Embryonic facial prominence (tissue), 1 donor: ENCODE results near the gene DLL4.
A peak's percentile ranks its signal among the peaks of the same experiment; 100 is the strongest.

ENCODE experiments used
- DNase-seq: peaks from one replicate; pipeline ENCODE4 v3.0.0-alpha.2; 2016; ENCODE audit errors: extremely low spot score

DLL4 gene

DNA sequence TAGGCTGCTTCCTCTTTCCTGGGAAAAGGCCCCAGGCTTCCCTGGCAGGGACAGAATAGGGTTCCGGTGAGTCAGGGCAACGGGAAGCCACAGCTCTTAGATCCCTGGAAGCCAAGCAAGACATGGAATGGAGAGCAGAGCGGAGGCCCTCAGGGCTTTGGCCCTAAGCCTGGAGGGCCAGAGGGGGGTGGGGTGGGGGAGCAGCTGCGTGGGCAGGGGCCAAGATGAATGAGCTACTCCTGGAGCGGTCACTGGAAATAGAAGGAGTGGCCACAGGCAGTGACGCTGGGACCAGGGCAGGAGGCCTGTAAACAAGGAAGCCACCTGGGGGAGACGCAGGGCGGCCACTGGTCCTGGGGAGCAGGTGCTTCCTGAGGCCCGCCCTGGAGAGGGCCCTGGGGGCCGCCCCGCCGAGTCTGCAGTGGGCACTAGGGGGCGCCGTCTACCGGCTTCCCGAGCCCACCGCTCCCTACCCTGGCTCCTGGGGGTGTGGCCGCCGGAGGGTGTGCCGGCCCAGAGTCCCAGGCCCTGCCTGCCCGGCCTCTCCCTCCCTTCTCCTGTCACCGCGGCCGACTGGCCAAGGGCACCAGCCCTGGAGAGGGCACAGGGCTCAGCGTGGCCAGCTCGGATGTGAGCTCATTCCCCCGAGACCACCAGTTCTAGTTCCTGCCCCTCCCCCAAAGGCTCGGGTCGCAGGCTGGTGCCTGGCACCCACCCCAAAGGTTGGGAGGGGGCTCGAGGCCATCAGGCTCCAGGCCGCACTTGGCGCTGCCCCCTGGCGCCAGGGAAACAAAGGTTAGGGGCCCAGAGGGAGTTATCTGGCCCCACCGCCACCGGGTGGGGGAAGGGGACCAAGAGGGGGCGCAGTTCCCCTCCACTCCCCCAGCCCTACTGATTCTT is 22.8 kb upstream of the DLL4 start:
- peak; percentile 60 for DNase-seq

DNA sequence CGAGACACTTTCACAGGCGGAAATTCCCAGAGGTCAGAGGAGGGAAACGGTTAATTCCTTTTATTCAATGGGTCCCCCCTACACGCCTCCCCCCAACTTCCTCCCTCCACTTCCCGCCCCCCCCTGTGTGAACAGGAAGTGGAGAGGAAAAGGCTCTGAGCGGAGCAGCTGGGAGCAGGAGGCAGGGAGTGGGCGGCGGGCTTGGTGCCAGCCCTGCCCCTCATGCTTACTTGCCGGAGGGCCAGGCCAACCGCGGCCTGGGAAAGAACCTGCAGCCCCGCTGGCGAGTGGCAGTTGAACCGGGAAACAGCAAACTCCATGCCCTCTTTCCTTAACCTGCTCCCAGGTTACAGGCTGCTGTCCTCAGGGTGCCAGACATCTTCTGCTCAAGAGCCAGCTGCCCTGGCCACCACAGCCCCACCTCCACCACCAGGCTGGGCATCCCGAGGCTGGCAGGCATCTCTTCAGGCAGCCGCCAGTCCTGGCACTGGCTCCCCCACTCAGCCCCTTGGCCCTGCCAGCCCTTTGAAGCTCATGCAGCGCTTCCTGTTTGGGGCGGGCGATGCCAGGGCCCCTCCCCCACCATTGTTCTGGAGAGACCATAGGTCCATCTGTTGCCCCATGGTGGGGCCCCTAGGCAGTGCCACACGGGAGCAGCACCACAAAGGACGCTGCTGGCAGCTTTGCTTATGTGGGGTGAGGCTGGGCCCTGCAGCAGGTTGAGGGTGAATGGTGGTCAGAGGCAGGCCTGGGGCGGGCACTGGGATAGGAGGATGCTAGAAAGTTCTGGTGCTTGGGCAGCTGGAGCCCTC is 21.9 kb upstream of the DLL4 start:
- no peak for DNase-seq

DNA sequence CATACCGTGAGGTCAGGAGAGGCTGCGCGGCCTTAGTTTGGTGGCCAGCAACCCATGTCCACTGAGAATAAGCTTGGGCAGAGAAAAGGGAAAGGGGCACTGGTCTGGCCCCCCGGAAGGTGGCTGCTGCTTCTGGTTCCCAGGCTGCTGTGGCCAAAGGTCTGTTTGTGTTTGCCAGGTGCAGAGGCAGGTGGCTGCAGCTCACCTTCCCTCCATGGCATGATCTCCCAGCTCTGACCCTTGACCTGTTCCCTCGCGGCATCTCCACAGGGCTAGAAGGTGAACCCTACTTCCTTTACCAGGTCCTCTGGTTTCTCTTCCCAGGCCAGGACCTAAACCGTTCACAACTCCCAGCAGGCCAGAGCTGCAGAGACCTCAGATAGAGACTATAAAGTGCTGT is 21.0 kb upstream of the DLL4 start:
- no peak for DNase-seq

DNA sequence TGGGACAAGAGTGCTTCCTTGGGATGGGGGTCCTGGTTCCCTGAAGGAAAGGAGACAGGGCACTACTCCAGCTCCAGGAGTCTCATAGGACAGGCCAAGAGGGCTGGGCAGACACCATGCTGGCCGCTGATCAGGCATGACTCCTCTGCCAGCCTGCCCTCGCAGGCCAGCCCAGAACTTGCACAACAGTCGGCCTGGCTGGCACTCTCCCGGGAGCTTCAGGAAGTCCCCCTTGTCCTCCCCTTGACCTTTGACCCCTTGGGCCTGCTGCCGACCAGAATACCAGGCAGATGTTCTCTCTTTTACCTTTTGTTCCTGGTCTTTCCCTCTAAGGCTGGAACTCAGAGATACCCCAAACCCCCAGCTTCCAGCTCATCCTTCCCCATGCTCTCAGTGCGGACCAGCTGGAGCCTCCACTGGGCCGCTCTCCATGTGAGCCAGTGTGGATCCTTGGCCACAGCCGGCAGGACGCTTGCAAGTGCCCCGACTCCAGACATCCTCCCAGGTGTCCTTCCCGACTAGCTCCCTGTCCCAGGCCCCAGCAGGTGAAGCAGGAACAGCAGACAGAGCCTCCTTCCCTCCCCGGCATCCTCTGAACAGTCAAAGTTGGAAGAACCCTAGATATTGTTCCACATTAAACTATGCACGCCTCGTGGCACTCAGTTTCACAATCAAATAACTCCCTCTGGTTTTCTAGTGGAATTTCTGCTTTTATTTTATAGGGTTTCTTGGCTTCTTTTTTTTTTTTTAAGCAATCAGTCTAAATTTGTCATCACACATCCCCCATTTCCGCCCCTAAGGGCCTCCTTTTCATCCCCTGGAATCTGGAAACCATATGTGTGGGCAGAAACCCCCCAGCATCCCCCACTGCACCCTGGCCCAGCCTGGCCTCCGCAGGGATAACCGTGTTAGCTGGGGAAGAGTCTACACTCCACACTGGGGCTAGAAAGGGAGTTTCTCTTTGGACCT is 19.2 kb upstream of the DLL4 start:
- DNase-seq = no peak

DNA sequence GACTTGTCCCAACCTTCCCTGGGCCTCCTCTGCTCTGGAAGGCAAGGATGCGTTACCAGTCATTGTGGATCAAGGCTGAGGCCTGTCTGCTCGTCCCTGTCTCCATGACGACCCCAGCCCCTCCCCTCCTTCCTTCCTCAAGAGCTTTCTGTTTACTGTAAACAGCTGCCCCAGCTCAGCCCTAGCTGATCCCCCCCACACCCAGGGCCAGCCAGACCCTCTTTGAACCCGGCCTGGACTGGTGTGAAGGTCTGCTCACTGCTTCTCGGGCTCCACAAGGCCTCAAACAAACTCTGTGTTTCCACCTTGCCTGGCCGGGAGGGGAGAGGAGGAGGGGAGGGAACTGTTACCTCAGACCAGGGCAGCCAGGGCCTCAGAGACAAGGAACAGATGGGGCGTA is 18.0 kb upstream of the DLL4 start:
- DNase-seq = no peak

DNA sequence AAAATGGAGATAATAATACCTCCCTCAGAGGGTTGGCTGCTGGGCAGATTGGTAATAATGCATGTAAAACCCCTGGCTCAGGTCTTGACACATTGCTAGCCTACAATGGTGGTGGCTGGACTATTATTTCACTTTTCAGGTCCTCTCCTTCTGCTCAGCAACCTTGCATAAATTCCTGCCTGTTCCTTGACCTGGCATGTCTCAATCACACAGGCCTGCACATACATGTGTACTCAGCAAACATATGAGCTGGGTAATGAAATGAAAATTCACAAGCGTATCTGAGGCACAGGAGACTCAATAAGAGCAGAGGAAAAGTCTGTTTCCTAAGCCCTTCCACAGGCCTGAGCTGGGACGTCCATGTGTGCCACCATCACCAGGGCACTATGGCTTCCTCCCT is 17.4 kb upstream of the DLL4 start:
- DNase-seq = no peak

DNA sequence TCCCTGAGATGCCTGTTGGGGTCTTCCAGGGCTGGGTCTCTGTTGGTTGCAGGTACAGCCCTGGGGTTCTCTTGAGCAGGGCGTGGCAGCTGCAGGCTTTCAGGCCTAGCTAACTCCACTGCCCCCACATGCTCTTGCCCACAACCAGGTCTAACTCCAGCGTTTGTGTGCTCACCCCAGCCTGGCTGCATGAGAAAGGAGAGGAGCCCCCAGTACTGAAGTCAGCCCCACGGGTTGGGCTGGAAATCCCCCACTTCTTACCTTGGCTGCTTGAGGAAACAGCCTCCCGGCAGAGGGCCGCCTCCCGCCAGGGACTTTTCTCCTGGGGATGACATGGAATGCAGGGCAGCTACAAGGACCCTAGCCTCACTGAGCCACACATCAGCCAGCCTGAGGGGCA is 16.7 kb upstream of the DLL4 start:
- DNase-seq = no peak

DNA sequence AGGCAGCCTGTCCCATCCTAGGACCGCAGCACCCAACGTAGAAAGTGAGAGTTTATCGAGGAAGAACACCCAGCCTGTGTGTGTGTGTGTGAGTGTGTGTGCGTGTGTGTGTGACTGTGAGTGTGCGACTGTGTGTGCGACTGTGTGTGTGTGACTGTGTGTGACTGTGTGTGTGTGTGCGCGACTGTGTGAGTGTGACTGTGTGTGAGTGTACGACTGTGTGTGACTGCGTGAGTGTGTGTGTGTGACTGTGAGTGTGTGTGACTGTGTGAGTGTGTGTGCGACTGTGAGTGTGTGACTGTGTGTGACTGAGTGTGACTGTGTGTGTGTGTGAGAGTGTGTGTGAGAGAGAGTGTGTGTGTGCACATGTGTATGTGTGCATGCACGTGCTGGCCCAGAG is 15.1 kb upstream of the DLL4 start:
- DNase-seq = no peak

DNA sequence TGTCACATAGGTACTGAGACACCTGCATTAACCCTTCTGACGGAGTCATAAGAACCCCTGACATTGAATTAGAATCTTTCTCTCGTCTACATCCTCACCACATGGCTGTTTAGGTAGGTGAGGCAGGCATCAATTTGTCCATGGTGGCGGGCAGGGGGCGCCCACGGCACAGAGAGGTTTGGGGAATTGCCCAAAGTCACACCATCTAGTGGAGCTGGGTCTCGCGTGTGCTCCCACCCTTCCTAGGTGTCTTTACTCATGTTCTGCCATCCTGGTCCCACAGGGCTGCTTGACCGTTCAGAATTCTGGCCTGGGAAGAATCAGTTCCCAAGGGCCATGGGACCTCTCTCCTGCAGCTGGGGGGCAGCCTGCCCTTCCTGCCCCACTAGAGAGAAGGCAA is 14.7 kb upstream of the DLL4 start:
- no peak for DNase-seq

DNA sequence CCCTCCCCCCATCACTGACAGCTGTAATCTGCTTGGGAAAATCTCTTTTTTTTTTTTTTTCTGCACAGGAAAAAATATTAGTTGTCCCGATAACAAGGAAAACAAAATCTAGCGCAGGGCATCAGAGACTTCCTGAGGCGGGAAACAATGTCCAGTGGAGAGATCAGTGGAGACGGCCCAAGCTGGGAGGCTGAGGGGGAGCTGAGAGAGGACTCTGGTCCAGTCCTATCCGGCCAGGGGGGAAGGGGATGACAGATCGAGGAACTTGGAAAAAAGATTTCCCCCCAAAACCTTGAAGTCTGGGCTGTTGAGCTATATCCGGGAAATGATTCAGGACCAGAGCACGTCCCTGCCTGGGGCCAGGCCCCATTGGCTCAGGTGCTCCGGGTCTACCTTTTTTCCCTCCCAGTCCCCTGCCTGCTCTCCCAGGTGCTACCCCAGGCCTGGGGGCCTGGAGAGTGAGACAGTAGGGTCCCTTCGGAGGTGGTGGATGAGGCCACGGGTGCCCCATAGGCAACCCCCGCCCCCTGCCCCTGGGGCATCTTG is 14.0 kb upstream of the DLL4 start:
- DNase-seq = no peak

DNA sequence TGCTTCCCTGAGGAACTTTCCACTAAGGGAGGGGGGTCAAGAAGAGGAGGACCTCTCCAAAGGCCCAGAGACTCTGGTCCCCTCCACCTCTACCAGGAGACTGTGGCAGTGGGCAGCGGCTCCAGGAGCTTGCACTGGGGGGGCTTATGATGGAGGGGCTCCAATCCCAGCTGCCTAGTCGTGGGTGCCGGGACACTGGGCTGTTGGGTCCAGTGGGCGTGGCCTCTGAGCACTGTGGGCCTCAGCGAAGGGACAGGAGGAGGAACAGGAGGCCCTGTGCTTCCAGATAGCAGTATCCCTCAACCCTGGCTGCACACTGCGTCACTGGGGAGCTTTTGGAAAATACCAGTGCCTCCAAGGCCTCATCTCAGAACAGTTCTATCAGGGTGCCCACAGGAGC is 13.5 kb upstream of the DLL4 start:
- no peak for DNase-seq

DNA sequence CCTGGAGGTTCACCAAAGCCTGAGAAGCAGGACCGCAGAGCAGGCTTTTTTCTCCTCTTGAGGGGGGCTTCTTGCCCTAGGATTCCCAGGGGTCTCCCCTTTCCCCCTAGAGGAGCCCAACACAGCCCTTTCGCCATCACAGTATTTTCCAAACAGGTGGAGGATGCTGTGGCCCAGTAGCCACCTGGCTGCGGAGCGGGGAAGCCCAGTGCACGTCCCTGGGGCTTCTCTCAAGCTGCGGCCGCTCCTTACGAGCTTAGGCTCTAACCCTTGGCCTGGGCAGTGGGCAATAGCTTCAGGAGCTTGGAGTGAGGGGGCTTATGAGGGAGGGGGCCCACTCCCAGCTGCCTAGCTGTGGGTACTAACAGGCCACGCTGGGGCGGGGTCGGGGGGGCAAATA is 11.6 kb upstream of the DLL4 start:
- no peak for DNase-seq

DNA sequence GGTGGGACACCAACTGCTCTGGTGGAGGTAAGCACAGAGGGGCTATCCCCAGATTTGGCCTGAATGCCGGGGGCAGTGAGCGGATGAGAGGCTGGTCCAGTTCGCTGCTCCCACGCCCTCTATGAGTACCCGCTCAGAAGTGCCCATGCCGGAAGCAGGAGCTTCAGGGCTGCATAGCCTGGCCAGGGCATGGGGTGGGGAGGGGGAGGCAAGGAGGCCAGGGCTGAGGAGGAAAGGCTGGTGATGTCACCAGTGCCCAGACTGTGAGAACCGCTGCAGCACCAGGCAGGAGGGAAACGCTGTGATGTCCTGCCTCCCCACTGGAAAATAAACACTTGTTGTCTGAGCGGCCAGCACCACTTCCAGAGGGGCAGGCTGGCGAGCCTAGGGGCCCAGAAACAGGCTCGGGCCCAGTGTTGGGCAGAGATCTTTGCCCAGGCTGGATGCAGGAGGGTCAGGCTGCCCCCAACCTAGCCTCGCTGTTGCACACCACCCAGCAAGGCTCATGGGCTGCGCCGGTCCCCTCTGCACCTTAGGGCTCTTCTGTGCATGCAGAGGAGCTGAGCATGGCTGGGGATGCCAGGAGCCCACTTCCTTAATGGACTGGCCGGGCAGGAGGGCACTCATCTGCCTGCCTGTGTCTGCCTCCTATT is 10.9 kb upstream of the DLL4 start:
- DNase-seq = no peak

DNA sequence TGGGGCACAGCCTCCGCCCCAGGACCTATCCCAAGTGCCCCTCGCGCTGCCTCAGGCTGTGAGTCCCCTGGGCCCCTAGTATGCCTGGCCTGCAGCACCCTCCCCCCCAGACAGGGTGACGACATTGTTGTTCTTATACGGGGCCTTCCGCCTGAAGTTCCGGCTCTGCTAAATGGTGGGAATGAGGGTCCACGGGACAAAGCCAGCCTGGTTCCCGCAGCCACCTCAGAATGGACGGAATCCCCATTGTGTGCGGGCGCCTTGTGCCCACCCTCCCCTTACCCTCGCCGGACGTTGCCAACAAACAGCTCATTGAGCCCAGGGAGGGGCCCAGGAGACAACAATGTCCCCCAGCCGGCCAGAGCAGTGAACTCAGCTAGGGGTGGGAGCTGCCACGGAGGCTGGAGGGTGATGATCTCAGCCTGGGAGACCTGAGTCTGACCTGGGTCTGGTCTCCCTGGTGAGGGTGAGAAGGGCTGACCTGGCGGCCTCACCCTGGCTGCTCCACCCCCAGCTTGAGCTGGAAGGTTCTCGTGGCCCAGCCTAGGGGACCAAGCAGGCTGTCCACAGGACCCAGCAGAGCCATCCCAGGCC is 10.2 kb upstream of the DLL4 start:
- no peak for DNase-seq

DNA sequence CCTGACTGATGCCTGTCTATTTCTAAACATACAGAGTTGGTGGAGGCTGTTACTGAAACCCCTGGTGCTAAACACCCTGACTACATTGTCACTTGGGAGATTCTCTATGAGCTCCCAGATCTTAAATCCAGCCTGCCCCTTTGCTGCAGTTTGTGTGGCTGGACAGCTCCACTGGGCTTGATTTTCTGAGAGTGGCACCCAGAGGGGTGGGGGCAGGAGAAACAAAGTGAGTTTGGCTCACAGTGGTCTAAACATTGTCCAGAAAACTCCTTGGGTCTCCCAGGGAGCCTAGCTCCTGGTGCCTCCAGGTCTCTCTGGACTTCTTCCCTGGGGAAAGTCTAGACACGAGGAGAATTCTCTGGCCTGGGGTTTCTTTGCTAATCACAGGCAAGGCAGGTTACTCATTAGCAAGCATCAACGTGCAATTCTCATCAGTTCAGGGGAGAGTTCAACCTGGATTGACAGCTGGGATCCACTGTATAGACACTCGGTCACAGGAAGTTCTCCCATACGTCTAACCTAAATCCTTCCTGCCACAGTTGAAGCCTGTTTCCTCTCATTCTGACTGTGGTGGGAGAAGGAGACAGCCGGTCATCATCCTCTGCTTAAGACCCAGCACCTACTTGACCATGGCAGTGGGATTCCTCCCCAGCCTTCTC is 7.1 kb upstream of the DLL4 start:
- no peak for DNase-seq

DNA sequence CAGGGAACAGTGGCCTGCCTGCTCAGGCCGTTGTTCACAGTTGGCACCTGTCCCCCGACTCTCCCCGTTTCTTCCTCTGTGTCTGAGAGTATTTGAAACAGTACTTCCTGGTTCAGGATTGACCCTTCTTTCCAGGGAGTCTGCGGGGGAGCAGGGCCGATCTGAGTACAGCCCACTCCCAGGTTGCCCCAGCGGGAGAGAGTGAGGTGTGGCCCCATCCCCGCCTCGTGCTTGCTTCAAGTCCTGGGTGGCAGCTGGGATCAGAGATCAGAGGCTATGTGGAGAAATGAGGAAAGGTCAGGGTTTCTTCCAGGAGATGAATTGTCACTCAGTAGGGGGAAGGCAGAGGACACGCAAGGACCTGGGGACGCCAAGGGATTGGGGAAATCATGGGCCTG is 6.5 kb upstream of the DLL4 start:
- DNase-seq = no peak

DNA sequence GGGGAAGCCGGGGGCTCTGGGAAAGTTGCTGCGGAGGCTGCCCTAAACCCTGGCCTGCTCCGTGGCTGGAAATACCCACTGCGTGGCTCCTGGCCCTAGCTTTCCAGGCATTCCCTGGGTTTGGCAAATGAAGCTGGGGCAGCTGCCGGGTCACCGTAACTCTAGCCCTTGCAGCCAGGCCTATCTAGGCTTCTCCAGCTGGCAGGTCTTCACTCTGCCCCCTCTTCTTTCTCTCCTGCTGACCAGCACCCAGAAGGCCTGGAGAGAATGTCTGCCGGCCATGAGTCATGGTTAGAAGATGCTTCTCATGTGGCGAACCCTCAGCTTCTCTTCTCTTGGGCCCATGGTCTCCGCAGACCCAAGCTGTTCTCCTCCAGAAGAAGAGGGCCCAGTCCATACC is 5.6 kb upstream of the DLL4 start:
- no peak for DNase-seq

DNA sequence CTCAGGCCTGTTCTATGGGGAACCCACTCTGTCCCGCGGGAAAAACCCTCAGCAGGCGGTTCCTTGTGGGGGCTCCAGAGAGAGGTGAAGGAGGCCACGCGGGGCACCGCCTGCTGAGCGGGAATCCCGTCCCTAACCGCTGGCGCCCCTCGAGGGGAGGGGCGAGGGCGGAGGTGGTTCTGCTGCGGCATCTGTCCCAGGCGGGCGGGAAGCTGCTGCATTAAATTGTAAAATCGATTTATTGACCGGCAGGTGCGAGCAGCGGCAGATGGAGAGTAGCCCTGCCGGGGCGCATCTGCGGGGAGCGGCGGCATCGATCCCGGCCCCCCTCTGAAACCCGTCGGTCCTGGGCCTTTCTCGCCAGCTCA is 3.7 kb upstream of the DLL4 start:
- DNase-seq = no peak

DNA sequence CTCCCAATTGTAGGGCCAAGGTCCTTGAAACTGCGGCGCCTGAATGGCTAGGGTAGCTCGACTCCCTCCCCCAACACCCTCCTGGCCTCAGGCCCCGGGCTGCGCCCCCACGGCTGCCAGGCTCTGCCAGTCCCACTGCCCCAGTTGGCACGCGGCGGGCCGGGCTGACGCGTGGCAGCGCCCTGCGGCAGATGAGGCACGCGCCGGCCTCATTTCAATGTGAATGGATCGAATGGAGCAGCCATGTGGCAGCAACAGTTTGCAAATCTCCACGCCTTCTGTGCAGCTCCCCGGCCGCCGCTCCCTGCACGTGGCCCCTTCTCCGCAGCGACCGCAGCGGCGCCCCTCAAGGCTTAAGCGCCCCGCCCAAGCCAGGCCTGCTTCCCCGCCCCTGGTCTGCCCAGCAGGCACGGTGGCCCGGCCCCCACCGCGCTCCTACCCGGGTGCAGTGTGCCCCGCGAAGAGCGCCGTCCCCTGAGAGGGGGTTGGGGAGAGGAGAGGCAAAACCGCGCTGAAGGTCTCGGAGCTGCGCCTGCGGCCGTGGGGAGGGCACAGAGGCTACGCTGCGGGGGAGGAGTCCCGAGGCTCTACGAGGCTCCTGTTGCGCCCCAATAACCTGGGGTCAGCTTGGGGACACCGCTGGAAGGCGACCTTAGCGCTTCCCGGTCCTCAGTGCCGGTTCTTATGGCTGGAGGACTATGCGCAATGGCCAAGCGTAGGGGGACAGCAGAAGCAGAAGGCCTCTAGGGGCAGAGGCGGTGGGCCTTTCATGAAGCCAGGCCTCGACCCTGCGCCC is 3.1 kb upstream of the DLL4 start:
- DNase-seq = no peak
